ENCODE data around the gene KLC3.

KLC3 gene

GRCh38 chr19:45349126-45349415 lies 8.5 kb downstream of the KLC3 start:
- DNase-seq (ENCODE audit: low read depth, low spot score), result no peak
- Histone ChIP-seq H3K9ac (ENCODE audit: insufficient read length) (no peak overlapping the region), H3K4me3 (no peak overlapping the region), H3K9me3 (ENCODE audit: low read depth, low read length) (no peaks in the 10 kb centered on the region), H3K27ac (no peak overlapping the region), H3K36me3 (ENCODE audit: insufficient read depth, low read length) (peaks cover 21% of the 10 kb centered on the region; the same call in 1 of the 2 replicates)
- no peak for TF ChIP-seq POLR2AphosphoS5 (IDR thresholded peaks at IDR 0.05; ENCODE audit: borderline replicate concordance, low read depth, low read length)
- no peak for TF ChIP-seq EZH2 (IDR thresholded peaks at IDR 0.05)
- no peak for TF ChIP-seq FOXP2 (optimal IDR thresholded peaks at IDR 0.05; ENCODE audit: control extremely low read depth, extremely low read length, insufficient read depth)

- Histone ChIP-seq H3K9me3 (ENCODE audit: low read depth, low read length) (no peaks in the 10 kb centered on the region), H3K36me3 (ENCODE audit: insufficient read depth, low read length) (peaks cover 25% of the 10 kb centered on the region; the same call in 1 of the 2 replicates)
These were observed 8.9 kb downstream of the KLC3 start for GRCh38 chr19:45349430-45349941.

GRCh38 chr19:45350477-45351058 lies 10.0 kb downstream of the KLC3 start:
- no peak for DNase-seq (ENCODE audit: low read depth, low spot score)
- TF ChIP-seq FOXP2 (optimal IDR thresholded peaks at IDR 0.05; ENCODE audit: control extremely low read depth, extremely low read length, insufficient read depth), result no peak
- no peak for TF ChIP-seq POLR2AphosphoS5 (IDR thresholded peaks at IDR 0.05; ENCODE audit: borderline replicate concordance, low read depth, low read length)
- Histone ChIP-seq H3K9me3 (ENCODE audit: low read depth, low read length) (no peaks in the 10 kb centered on the region), H3K4me3 (no peak overlapping the region), H3K27ac (no peak overlapping the region), H3K36me3 (ENCODE audit: insufficient read depth, low read length) (peaks cover 32% of the 10 kb centered on the region; the same call in 1 of the 2 replicates), H3K9ac (ENCODE audit: insufficient read length) (no peak overlapping the region)

More at GRCh38 chr19:45349430-45349941, 8.9 kb downstream of the KLC3 start:
- no peak overlapping the region for H3K4me3 ChIP-seq
- TF ChIP-seq POLR2AphosphoS5 (IDR thresholded peaks at IDR 0.05; ENCODE audit: borderline replicate concordance, low read depth, low read length) (no peak), EZH2 (IDR thresholded peaks at IDR 0.05) (no peak), FOXP2 (optimal IDR thresholded peaks at IDR 0.05; ENCODE audit: control extremely low read depth, extremely low read length, insufficient read depth) (no peak)
- DNase-seq (ENCODE audit: low read depth, low spot score), result no peak
- no peak overlapping the region for H3K9ac ChIP-seq (ENCODE audit: insufficient read length)
- H3K27ac ChIP-seq, result no peak overlapping the region

DNA sequence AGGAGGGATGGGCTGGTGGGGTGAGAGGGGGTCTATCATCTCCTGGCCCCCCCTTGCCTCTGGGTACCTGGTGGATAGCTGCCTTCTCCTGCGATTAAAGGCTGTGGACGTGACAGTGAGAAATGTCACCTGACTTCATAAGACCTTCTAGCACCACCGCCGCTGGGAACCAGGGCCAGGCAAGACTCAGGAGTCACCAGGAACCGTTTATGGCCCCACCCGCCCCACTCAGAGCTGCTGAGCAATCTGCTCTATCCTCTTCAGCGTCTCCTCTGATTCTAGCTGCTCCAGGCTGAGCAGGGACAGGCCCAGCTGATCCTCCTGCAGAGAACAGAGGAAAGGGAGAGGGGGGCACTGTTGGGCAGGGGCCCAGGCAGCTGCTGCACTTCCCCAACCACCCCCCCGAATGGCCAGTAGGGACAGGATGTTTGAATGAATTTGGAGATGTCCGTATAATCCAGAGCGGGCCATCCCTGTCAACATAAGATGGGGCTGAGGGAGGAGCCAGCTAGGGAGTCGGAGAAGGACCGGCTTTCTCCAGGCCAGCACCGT lies 10.9 kb downstream of the KLC3 start:
- no peak overlapping the region for H3K4me3 ChIP-seq
- H3K27ac ChIP-seq, result no peak overlapping the region
- no peak for DNase-seq (ENCODE audit: low read depth, low spot score)
- TF ChIP-seq POLR2AphosphoS5 (IDR thresholded peaks at IDR 0.05; ENCODE audit: borderline replicate concordance, low read depth, low read length) (no peak), EZH2 (IDR thresholded peaks at IDR 0.05) (no peak), FOXP2 (optimal IDR thresholded peaks at IDR 0.05; ENCODE audit: control extremely low read depth, extremely low read length, insufficient read depth) (no peak)
- no peaks in the 10 kb centered on the region for H3K9me3 ChIP-seq (ENCODE audit: low read depth, low read length)
- no peak overlapping the region for H3K9ac ChIP-seq (ENCODE audit: insufficient read length)
- H3K36me3 ChIP-seq (ENCODE audit: insufficient read depth, low read length), result peaks cover 32% of the 10 kb centered on the region; the same call in 1 of the 2 replicates

- Histone ChIP-seq H3K9me3 (ENCODE audit: low read depth, low read length) (no peaks in the 10 kb centered on the region), H3K36me3 (ENCODE audit: insufficient read depth, low read length) (peaks cover 37% of the 10 kb centered on the region; the same call in 1 of the 2 replicates), H3K4me3 (no peak overlapping the region), H3K27ac (no peak overlapping the region), H3K9ac (ENCODE audit: insufficient read length) (no peak overlapping the region)
- TF ChIP-seq FOXP2 (optimal IDR thresholded peaks at IDR 0.05; ENCODE audit: control extremely low read depth, extremely low read length, insufficient read depth) (no peak), POLR2AphosphoS5 (IDR thresholded peaks at IDR 0.05; ENCODE audit: borderline replicate concordance, low read depth, low read length) (no peak), EZH2 (IDR thresholded peaks at IDR 0.05) (no peak)
- no peak for DNase-seq (ENCODE audit: low read depth, low spot score)
These were observed 11.5 kb downstream of the KLC3 start for GRCh38 chr19:45352062-45352461.

DNA sequence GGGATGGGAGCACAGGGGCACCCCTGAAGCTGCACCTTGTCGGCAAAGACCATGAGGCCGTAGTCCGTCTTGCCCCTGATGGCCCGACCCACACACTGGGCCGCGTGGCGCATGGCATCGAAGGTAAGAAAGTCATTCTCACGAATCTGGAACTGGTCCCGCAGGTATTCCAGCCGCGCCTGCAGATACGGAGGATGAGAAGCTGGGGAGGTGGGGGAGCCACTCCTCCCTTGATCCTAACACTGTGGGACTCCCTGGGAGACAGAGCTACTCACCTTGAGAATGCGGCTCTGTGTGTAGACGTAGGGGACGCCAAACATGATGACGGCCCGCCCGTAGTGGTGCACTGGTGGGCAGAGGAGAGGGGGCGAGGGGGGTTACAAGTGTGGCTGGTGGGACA lies 11.9 kb downstream of the KLC3 start:
- Histone ChIP-seq H3K27ac (no peak overlapping the region), H3K9me3 (ENCODE audit: low read depth, low read length) (no peaks in the 10 kb centered on the region), H3K36me3 (ENCODE audit: insufficient read depth, low read length) (peaks cover 38% of the 10 kb centered on the region; the same call in 1 of the 2 replicates), H3K4me3 (no peak overlapping the region), H3K9ac (ENCODE audit: insufficient read length) (no peak overlapping the region)
- no peak for TF ChIP-seq FOXP2 (optimal IDR thresholded peaks at IDR 0.05; ENCODE audit: control extremely low read depth, extremely low read length, insufficient read depth)
- TF ChIP-seq EZH2 (IDR thresholded peaks at IDR 0.05), result no peak
- TF ChIP-seq POLR2AphosphoS5 (IDR thresholded peaks at IDR 0.05; ENCODE audit: borderline replicate concordance, low read depth, low read length), result no peak
- DNase-seq (ENCODE audit: low read depth, low spot score), result no peak

DNA sequence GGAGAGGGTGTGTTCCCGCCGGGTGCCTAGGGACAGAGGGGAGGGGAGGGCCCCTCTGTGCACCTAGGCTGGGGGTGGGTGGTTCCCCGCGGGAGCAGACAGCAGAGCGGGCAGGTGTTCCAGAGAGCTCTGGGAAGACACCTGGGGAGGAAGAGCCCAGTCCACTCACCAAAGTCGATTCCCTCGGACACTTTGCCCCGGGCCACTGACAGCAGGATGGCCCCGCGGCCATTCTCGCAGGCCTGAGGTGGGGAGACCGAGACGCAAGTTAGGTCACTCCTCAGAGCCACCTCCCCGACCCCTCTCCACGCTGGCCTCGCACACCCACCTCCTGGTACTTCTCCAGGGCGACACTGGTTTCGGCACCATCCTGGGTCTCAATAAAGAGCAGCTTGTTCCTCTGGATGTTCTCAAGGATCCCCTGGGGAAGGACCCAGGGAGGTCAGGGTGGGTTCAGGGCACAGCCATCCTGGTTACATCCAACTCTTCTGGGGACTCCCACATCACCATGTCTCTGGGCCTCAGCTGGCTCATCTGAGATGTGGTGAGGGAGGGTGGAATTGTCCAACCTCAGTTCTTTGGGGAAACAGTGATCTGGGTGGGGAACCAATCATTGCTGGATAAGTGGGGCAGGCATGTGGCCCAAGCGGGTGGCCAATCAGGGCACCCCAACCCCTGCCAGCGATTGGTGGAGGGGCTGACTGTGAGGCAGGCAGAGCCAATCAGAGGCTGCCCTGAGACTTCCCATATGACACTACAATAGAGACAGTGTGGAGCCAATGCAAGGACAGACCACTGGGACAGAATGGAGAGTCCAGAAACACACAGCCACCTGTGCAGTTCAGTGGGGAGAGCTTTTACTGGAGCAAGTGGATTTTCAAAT lies 12.6 kb downstream of the KLC3 start:
- no peak for TF ChIP-seq POLR2AphosphoS5 (IDR thresholded peaks at IDR 0.05; ENCODE audit: borderline replicate concordance, low read depth, low read length)
- no peak for TF ChIP-seq EZH2 (IDR thresholded peaks at IDR 0.05)
- Histone ChIP-seq H3K36me3 (ENCODE audit: insufficient read depth, low read length) (peaks cover 38% of the 10 kb centered on the region; the same call in 1 of the 2 replicates), H3K4me3 (no peak overlapping the region), H3K9ac (ENCODE audit: insufficient read length) (no peak overlapping the region), H3K9me3 (ENCODE audit: low read depth, low read length) (no peaks in the 10 kb centered on the region), H3K27ac (no peak overlapping the region)
- DNase-seq (ENCODE audit: low read depth, low spot score), result no peak

- Histone ChIP-seq H3K36me3 (ENCODE audit: insufficient read depth, low read length) (peaks cover 38% of the 10 kb centered on the region; the same call in 1 of the 2 replicates), H3K4me3 (no peak overlapping the region), H3K9me3 (ENCODE audit: low read depth, low read length) (no peaks in the 10 kb centered on the region), H3K9ac (ENCODE audit: insufficient read length) (no peak overlapping the region), H3K27ac (no peak overlapping the region)
- TF ChIP-seq FOXP2 (optimal IDR thresholded peaks at IDR 0.05; ENCODE audit: control extremely low read depth, extremely low read length, insufficient read depth) (no peak), POLR2AphosphoS5 (IDR thresholded peaks at IDR 0.05; ENCODE audit: borderline replicate concordance, low read depth, low read length) (no peak), EZH2 (IDR thresholded peaks at IDR 0.05) (no peak)
- DNase-seq (ENCODE audit: low read depth, low spot score), result no peak
These were observed 13.8 kb downstream of the KLC3 start for GRCh38 chr19:45354241-45354842.
